ENCODE measurements around the gene PLA2G4A. TPM values are rescaled to one million over a fixed set of nuclear protein-coding genes. Genes with fewer than 3 reads are reported as not detected.

The PLA2G4A gene
- total RNA-seq (3.9 and 5.8 TPM in 2 replicates), polyA plus RNA-seq (2.8 and 5.8 TPM in 2 replicates), polyA minus RNA-seq (ENCODE audit: low replicate concordance) (0.71 and 1.0 TPM in 2 replicates)
- 1.6 and 3.9 TPM in 2 replicates for polyA plus RNA-seq (2012)

DNA sequence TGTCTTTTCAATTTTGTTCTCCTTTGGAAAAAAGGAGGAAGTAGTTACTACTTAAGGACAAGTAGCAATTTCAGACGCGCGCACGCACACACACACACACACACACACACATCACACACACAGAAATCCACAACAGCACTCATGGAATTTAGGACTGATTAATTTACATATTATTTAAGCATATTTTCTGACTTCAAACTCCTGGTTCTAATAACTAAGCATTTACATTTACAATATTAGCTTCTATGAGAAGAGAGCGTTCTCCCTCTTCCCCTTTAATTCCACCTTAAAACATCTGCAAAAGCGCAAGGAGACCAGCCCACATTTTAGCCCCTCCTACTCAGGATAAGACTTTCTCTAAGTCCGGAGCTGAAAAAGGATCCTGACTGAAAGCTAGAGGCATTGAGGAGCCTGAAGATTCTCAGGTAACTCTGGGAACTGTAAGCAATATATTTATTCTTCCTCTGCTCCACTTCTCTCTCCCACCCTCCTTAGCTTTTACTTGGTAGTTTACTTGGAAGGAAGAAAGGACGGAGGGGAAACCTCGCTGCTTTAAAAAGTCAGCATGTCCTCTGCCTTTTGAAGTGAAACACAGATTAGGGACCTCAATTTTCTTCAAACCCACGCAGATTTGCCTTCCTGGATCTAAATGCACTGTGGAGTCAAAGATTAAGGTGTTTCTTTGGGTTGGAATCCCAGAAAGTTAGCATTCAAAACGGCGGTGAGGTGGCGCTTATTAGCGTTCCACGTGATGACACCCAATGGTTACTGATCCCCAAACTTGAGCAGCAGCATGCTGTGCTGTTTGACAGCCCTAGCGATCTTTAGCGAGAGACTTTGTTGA lies at the start of gene PLA2G4A:
Gene PLA2G4A (plus strand): TSS at position 339 of the 844 bp plus-strand sequence. CDS start 25,406 bp downstream, outside the sequence.
- Histone ChIP-seq H3K4me3 (replicated peaks in 1 of 4; ENCODE audit: control extremely low read depth in 1 of 4, insufficient read depth in 1 of 4, low read depth in 3 of 4, low read length in 4 of 4) (peak within 1 kb of the TSS; percentile 64 to 97 (median 81)), H3K4me1 (ENCODE audit: control insufficient read depth, extremely low read depth, insufficient read depth, low read length) (no peaks in the 10 kb centered on the region), H2AFZ (ENCODE audit: low read length) (peak within 1 kb of the TSS; percentile 97), H3K79me2 (ENCODE audit: control insufficient read depth, insufficient read depth, low read length) (no peaks in the 10 kb centered on the region), H3K27ac (ENCODE audit: insufficient read depth, low read length) (peak within 1 kb of the TSS; percentile 43), H3K36me3 (ENCODE audit: control insufficient read depth, insufficient read depth, low read length) (no peaks in the 10 kb centered on the region), H3K4me2 (ENCODE audit: extremely low read depth, insufficient read depth, low read length) (peak within 1 kb of the TSS; percentile 87), H3K27me3 (ENCODE audit: control insufficient read depth, insufficient read depth, low read length) (no peaks in the 10 kb centered on the region), H3K9me3 (ENCODE audit: control insufficient read depth, insufficient read depth, low read depth, low read length) (no peaks in the 10 kb centered on the region), H3K9ac (ENCODE audit: insufficient read depth, low read length) (peak within 1 kb of the TSS; percentile 34), H4K20me1 (ENCODE audit: control insufficient read depth, extremely low read depth, insufficient read depth, low read length) (no peaks in the 10 kb centered on the region)
- DNase-seq (ENCODE audit: low read depth in 2 of 2): peak; percentile 79 to 82
- TF ChIP-seq CTCF (conservative IDR thresholded peaks at IDR 0.05 in 1 of 2, IDR thresholded peaks at IDR 0.05 in 1 of 2; ENCODE audit: low read depth in 1 of 2, low read length in 2 of 2): no peak

- Histone ChIP-seq H2AFZ (ENCODE audit: low read length) (no peak overlapping the region), H3K4me1 (ENCODE audit: control insufficient read depth, extremely low read depth, insufficient read depth, low read length) (no peaks in the 10 kb centered on the region), H3K36me3 (ENCODE audit: control insufficient read depth, insufficient read depth, low read length) (no peaks in the 10 kb centered on the region), H3K4me3 (replicated peaks in 1 of 4; ENCODE audit: control extremely low read depth in 1 of 4, insufficient read depth in 1 of 4, low read depth in 3 of 4, low read length in 4 of 4) (no peak overlapping the region), H4K20me1 (ENCODE audit: control insufficient read depth, extremely low read depth, insufficient read depth, low read length) (no peaks in the 10 kb centered on the region), H3K27ac (ENCODE audit: insufficient read depth, low read length) (no peak overlapping the region), H3K79me2 (ENCODE audit: control insufficient read depth, insufficient read depth, low read length) (no peaks in the 10 kb centered on the region), H3K4me2 (ENCODE audit: extremely low read depth, insufficient read depth, low read length) (no peak overlapping the region), H3K9me3 (ENCODE audit: control insufficient read depth, insufficient read depth, low read depth, low read length) (no peaks in the 10 kb centered on the region), H3K27me3 (ENCODE audit: control insufficient read depth, insufficient read depth, low read length) (no peaks in the 10 kb centered on the region), H3K9ac (ENCODE audit: insufficient read depth, low read length) (no peak overlapping the region)
- TF ChIP-seq CTCF (conservative IDR thresholded peaks at IDR 0.05 in 1 of 2, IDR thresholded peaks at IDR 0.05 in 1 of 2; ENCODE audit: low read depth in 1 of 2, low read length in 2 of 2): no peak
- TF ChIP-seq EZH2 (IDR thresholded peaks at IDR 0.05; ENCODE audit: low read length, missing control alignments): no peak
- DNase-seq (ENCODE audit: low read depth in 2 of 2): no peak
Measured at GRCh38 chr1:186780076-186780475, 48.7 kb upstream of the PLA2G4A start.

DNA sequence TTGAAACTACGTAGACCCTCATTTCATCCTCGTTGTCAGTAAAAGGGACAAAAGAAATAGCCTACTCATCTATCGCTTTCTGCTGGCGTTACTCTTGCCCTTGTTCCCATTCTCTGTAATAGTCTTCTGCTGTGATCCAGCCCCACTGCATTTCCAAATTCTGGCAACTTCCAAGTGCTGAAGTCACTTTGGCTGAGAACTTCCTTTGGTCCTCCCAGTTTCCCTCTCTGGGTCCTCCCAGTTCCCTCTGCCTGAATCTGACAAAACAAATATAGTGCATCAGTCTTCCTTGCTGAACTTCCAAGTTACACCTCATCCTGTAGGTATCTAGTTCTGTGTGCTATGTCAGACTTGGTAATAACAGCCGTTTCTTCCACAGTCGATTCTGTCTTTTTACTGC lies 47.0 kb upstream of the PLA2G4A start:
- TF ChIP-seq EZH2 (IDR thresholded peaks at IDR 0.05; ENCODE audit: low read length, missing control alignments) (no peak), CTCF (conservative IDR thresholded peaks at IDR 0.05 in 1 of 2, IDR thresholded peaks at IDR 0.05 in 1 of 2; ENCODE audit: low read depth in 1 of 2, low read length in 2 of 2) (no peak)
- H3K9me3 ChIP-seq (ENCODE audit: control insufficient read depth, insufficient read depth, low read depth, low read length): no peaks in the 10 kb centered on the region
- no peak overlapping the region for H3K9ac ChIP-seq (ENCODE audit: insufficient read depth, low read length)
- H3K4me2 ChIP-seq (ENCODE audit: extremely low read depth, insufficient read depth, low read length): no peak overlapping the region
- H4K20me1 ChIP-seq (ENCODE audit: control insufficient read depth, extremely low read depth, insufficient read depth, low read length): no peaks in the 10 kb centered on the region
- no peaks in the 10 kb centered on the region for H3K27me3 ChIP-seq (ENCODE audit: control insufficient read depth, insufficient read depth, low read length)
- DNase-seq (ENCODE audit: low read depth in 2 of 2): no peak
- no peaks in the 10 kb centered on the region for H3K36me3 ChIP-seq (ENCODE audit: control insufficient read depth, insufficient read depth, low read length)
- H2AFZ ChIP-seq (ENCODE audit: low read length): no peak overlapping the region
- no peak overlapping the region for H3K4me3 ChIP-seq (replicated peaks in 1 of 4; ENCODE audit: control extremely low read depth in 1 of 4, insufficient read depth in 1 of 4, low read depth in 3 of 4, low read length in 4 of 4)
- no peak overlapping the region for H3K27ac ChIP-seq (ENCODE audit: insufficient read depth, low read length)
- no peaks in the 10 kb centered on the region for H3K4me1 ChIP-seq (ENCODE audit: control insufficient read depth, extremely low read depth, insufficient read depth, low read length)
- no peaks in the 10 kb centered on the region for H3K79me2 ChIP-seq (ENCODE audit: control insufficient read depth, insufficient read depth, low read length)

Data from fibroblast of lung (primary cell).